ENCODE measurements around the gene PIWIL1.

GRCh38 chr12:130320536-130320935, 17.2 kb upstream of the PIWIL1 start:
- TF ChIP-seq CTCF (IDR thresholded peaks at IDR 0.05 in 8 of 11, conservative IDR thresholded peaks at IDR 0.05 in 3 of 11) (no peak), POLR2A (IDR thresholded peaks at IDR 0.05) (no peak)

Measured in spleen (tissue), 7 donors.